Right lobe of liver (tissue), 4 donors: Measurements from ENCODE around the gene NDRG2.
A peak's percentile ranks its signal among the peaks of the same experiment; 100 is the strongest.

Source experiments
- CTCF ChIP-seq, 4 donors: fragments of 200-600 bp in 3 of 4; fragments of 450-650 bp in 1 of 4; IDR thresholded peaks; one replicate each; pipeline versions ENCODE4 v1.5.1 to v1.8.0; 2016 to 2022; ENCODE audit warnings: antibody characterized with exemption in 4 of 4, mild to moderate bottlenecking in 2 of 4
- POLR2A ChIP-seq: fragments of 450-650 bp; IDR thresholded peaks from one replicate; pipeline ENCODE4 v1.6.1; 2017; ENCODE audit warnings: antibody characterized with exemption, mild to moderate bottlenecking
- donor health status: DM: no; HTN: no; CAD: no.
- donor health status: DM: no; HTN: no; CAD: no.
- donor health status: DM: no; HTN: yes; CAD: no.

- no peak for TF ChIP-seq POLR2A
- TF ChIP-seq CTCF (IDR thresholded peaks at IDR 0.05), result peak; percentile 57 to 80 (median 70)
Observed at GRCh38 chr14:21039585-21040369, 14.9 kb upstream of the NDRG2 start.
